Suprapubic skin (tissue), 4 donors: ENCODE data around the gene GSN.

Source experiments
- CTCF ChIP-seq, 2 donors: fragments of 200-600 bp in 1 of 2; fragments of 450-650 bp in 1 of 2; sonication (generic) in 1 of 2; IDR thresholded peaks; one replicate each; pipeline ENCODE4 v1.5.1; 2016 to 2019; ENCODE audit warnings: antibody characterized with exemption in 2 of 2, mild to moderate bottlenecking in 1 of 2, moderate library complexity in 1 of 2
- EP300 ChIP-seq: sonication (generic); formaldehyde crosslinking; IDR thresholded peaks from one replicate; pipeline ENCODE4 v1.6.1; 2017; ENCODE audit warnings: antibody characterized with exemption
- POLR2A ChIP-seq, 2 donors: fragments of 450-650 bp; IDR thresholded peaks; one replicate each; pipeline ENCODE4 v1.6.1; 2017; ENCODE audit warnings: antibody characterized with exemption in 2 of 2, mild to moderate bottlenecking in 2 of 2, moderate library complexity in 2 of 2
- POLR2AphosphoS5 ChIP-seq, 3 donors: sonication (generic); formaldehyde crosslinking; IDR thresholded peaks; one replicate each; pipeline ENCODE4 v1.6.1; 2017; ENCODE audit warnings: antibody characterized with exemption in 3 of 3

GRCh38 chr9:121354762-121355161, 86.8 kb downstream of the GSN start:
- TF ChIP-seq CTCF (IDR thresholded peaks at IDR 0.05) (no peak), POLR2AphosphoS5 (IDR thresholded peaks at IDR 0.05) (no peak), POLR2A (IDR thresholded peaks at IDR 0.05) (no peak), EP300 (no peak)
